Natural killer cell (primary cell): ENCODE measurements around the gene IL27RA. TPM values are rescaled to one million over a fixed set of nuclear protein-coding genes. Genes with fewer than 3 reads are reported as not detected.
A peak's percentile ranks its signal among the peaks of the same experiment; 100 is the strongest.
"Not testable (repeated sequence)": the region's sequence is repeated elsewhere in the genome, so short reads cannot be mapped to it uniquely, and the experiment has no call there.

Source experiments
- ATAC-seq, 3 donors: fragments of 150-1000 bp in 2 of 3; fragments of 200-7000 bp in 1 of 3; cut with Tn5 transposase; 1 replicate in 1 of 3; 2 replicates in 2 of 3; pipeline ENCODE4 v1.10.0; 2021; ENCODE audit warnings: mild to moderate bottlenecking in 2 of 3, moderate library complexity in 2 of 3
- DNase-seq, 2 donors: peaks; one replicate each; pipeline versions ENCODE4 v3.0.0 to v3.0.0-alpha.2; 2013 to 2021; ENCODE audit warnings: mixed read lengths in 1 of 2
- H3K27ac ChIP-seq: one replicate; pipeline ENCODE4 v1.5.1; 2013; ENCODE audit warnings: mild to moderate bottlenecking, low read length
- H3K27me3 ChIP-seq: one replicate; pipeline ENCODE4 v1.6.1; 2013; ENCODE audit warnings: low read length; ENCODE audit not compliant: control insufficient read depth, insufficient read depth
- H3K36me3 ChIP-seq: one replicate; pipeline ENCODE4 v1.6.1; 2013; ENCODE audit warnings: low read length; ENCODE audit not compliant: control insufficient read depth, insufficient read depth
- H3K4me1 ChIP-seq: one replicate; pipeline ENCODE4 v1.6.1; 2013; ENCODE audit warnings: low read length; ENCODE audit not compliant: control insufficient read depth, insufficient read depth
- H3K4me3 ChIP-seq: one replicate; pipeline ENCODE4 v1.5.1; 2013; ENCODE audit warnings: low read length
- H3K9me3 ChIP-seq: one replicate; pipeline ENCODE4 v1.6.1; 2013; ENCODE audit warnings: low read length; ENCODE audit not compliant: control insufficient read depth, insufficient read depth
- H3K27ac Mint-ChIP-seq, 2 donors: one replicate each; pipeline ENCODE4 v1.8.0; 2022; ENCODE audit warnings: mild to moderate bottlenecking in 2 of 2, mixed read lengths in 2 of 2, moderate library complexity in 1 of 2
- H3K27me3 Mint-ChIP-seq, 2 donors: one replicate each; pipeline ENCODE4 v1.8.0; 2022; ENCODE audit warnings: low read depth in 2 of 2, mixed read lengths in 2 of 2
- H3K36me3 Mint-ChIP-seq: one replicate; pipeline ENCODE4 v1.8.0; 2022; ENCODE audit warnings: mixed read lengths
- H3K4me1 Mint-ChIP-seq, 2 donors: one replicate each; pipeline ENCODE4 v1.8.0; 2022; ENCODE audit warnings: mixed read lengths in 2 of 2
- H3K4me3 Mint-ChIP-seq: one replicate; pipeline ENCODE4 v1.8.0; 2022; ENCODE audit warnings: mild to moderate bottlenecking, moderate library complexity, mixed read lengths
- H3K9me3 Mint-ChIP-seq, 2 donors: one replicate each; pipeline ENCODE4 v1.8.0; 2022; ENCODE audit warnings: mixed read lengths in 2 of 2
- WGBS: methylation state at CpG from one replicate; pipeline ENCODE4 v1.1.7; 2013; ENCODE audit warnings: missing lambda C conversion rate; ENCODE audit not compliant: insufficient coverage; 5-methylcytosine and 5-hydroxymethylcytosine counted together
- intact Hi-C: fragments of 100-400 bp; cut with micrococcal nuclease; formaldehyde crosslinking; loops from one replicate; pipeline ENCODE4 v1.14.2; 2022
- total RNA-seq, 4 donors: library from RNA; stranded (reverse); fragments of 120-200 nt in 1 of 4; gene quantifications; one replicate each; pipeline versions ENCODE4 v1.2.3 to v1.2.4, GENCODE V29; 2013 to 2022
- TF ChIP-seq, protein P1 (sequence below): fragments of 200-600 bp; IDR thresholded peaks from one replicate; pipeline ENCODE4 v1.8.0; 2022; ENCODE audit warnings: antibody characterized with exemption

The IL27RA gene
- total RNA-seq, 3 donors from 2014 or later (not counting 1 experiment from before 2014, with no cell fraction given), result 38.4 to 61.1 (median 58.0) TPM

GRCh38 chr19:14028901-14029300, 2.7 kb upstream of the IL27RA start:
- H3K4me3 Mint-ChIP-seq, result no peak overlapping the region
- no peaks in the 10 kb centered on the region for H3K27me3 Mint-ChIP-seq
- H3K4me3 ChIP-seq, result no peak overlapping the region
- WGBS, result 84% methylated on average over 4 of the region's 4 CpGs
- H3K27ac ChIP-seq, result no peak overlapping the region
- intact Hi-C loops, result no loop called here
- H3K27ac Mint-ChIP-seq, result peak overlapping the region; percentile 11 to 51
- H3K4me1 ChIP-seq, result peaks cover 31% of the 10 kb centered on the region
- H3K27me3 ChIP-seq, result no peaks in the 10 kb centered on the region
- TF ChIP-seq, protein P1, sequence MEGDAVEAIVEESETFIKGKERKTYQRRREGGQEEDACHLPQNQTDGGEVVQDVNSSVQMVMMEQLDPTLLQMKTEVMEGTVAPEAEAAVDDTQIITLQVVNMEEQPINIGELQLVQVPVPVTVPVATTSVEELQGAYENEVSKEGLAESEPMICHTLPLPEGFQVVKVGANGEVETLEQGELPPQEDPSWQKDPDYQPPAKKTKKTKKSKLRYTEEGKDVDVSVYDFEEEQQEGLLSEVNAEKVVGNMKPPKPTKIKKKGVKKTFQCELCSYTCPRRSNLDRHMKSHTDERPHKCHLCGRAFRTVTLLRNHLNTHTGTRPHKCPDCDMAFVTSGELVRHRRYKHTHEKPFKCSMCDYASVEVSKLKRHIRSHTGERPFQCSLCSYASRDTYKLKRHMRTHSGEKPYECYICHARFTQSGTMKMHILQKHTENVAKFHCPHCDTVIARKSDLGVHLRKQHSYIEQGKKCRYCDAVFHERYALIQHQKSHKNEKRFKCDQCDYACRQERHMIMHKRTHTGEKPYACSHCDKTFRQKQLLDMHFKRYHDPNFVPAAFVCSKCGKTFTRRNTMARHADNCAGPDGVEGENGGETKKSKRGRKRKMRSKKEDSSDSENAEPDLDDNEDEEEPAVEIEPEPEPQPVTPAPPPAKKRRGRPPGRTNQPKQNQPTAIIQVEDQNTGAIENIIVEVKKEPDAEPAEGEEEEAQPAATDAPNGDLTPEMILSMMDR, result no peak
- H3K36me3 Mint-ChIP-seq, result no peaks in the 10 kb centered on the region
- no peak for DNase-seq
- no peaks in the 10 kb centered on the region for H3K36me3 ChIP-seq
- H3K4me1 Mint-ChIP-seq, result peaks cover 13 to 39% of the 10 kb centered on the region in 2 donors
- no peaks in the 10 kb centered on the region for H3K9me3 Mint-ChIP-seq
- no peaks in the 10 kb centered on the region for H3K9me3 ChIP-seq
- no peak for ATAC-seq

GRCh38 chr19:14030997-14031718, 404 bp upstream of the IL27RA start:
- Mint-ChIP-seq H3K36me3 (no peaks in the 10 kb centered on the region), H3K27ac (peak overlapping the region; percentile 92 to 93), H3K4me1 (peaks cover 20 to 48% of the 10 kb centered on the region in 2 donors), H3K4me3 (peak overlapping the region; percentile 95), H3K9me3 (no peaks in the 10 kb centered on the region), H3K27me3 (no peaks in the 10 kb centered on the region)
- Histone ChIP-seq H3K4me3 (peak overlapping the region; percentile 96), H3K4me1 (peaks cover 40% of the 10 kb centered on the region), H3K27me3 (no peaks in the 10 kb centered on the region), H3K36me3 (peaks cover 3% of the 10 kb centered on the region), H3K9me3 (no peaks in the 10 kb centered on the region), H3K27ac (peak overlapping the region; percentile 99)
- 25% methylated on average over 12 of the region's 20 CpGs for WGBS
- TF ChIP-seq, protein P1, result no peak
- DNase-seq (peak in 1 of 2 donors; percentile 29), ATAC-seq (no peak)
- intact Hi-C loops, result loop anchor here (5.0 kb wide), 1 partner anchor 44 kb away; no protein-coding TSS in a partner anchor

DNA sequence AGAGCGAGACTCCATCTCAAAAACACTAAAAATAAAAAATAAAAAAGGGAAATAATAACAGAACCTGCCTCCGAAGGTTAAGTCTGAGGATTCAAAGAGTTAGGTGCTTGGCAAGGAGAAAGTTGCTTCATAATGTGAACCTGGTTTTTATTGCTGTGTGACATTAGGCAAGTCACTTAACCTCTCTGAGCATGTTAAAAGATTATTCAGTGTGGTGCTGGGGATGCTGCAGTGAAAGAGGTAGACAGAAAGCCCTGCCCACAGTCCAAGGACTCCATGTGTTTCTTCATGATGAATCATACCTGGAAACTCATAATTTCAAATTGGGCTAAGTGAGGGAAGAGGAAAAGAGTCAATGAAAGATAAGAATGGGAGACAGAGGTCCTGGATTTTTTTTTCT, 2.4 kb downstream of the IL27RA start:
- no peak overlapping the region for H3K4me3 ChIP-seq
- H3K27me3 ChIP-seq, result no peaks in the 10 kb centered on the region
- no peaks in the 10 kb centered on the region for H3K36me3 Mint-ChIP-seq
- WGBS, result 95% methylated on average over 1 of the region's 2 CpGs
- H3K4me1 ChIP-seq, result peaks cover 40% of the 10 kb centered on the region
- no peaks in the 10 kb centered on the region for H3K27me3 Mint-ChIP-seq
- H3K36me3 ChIP-seq, result peaks cover 12% of the 10 kb centered on the region
- TF ChIP-seq, protein P1, result no peak
- H3K4me3 Mint-ChIP-seq, result peak overlapping the region; percentile 70
- H3K27ac Mint-ChIP-seq, result peak overlapping the region; percentile 75 to 80
- H3K27ac ChIP-seq, result peak overlapping the region; percentile 19
- DNase-seq, result no peak
- H3K9me3 ChIP-seq, result no peaks in the 10 kb centered on the region
- intact Hi-C loops, result loop anchor here (2.0 to 5.0 kb wide), 2 partner anchors 47 to 153 kb away; no protein-coding TSS in a partner anchor
- H3K4me1 Mint-ChIP-seq, result peaks cover 23 to 57% of the 10 kb centered on the region in 2 donors
- no peaks in the 10 kb centered on the region for H3K9me3 Mint-ChIP-seq
- no peak for ATAC-seq

GRCh38 chr19:14035159-14035558, 3.6 kb downstream of the IL27RA start:
- WGBS, result 95% methylated on average over 12 of the region's 12 CpGs
- not testable (repeated sequence) for H3K36me3 Mint-ChIP-seq
- peak overlapping the region in 1 of 2 donors; percentile 34 for H3K27ac Mint-ChIP-seq

More at GRCh38 chr19:14035159-14035558, 3.6 kb downstream of the IL27RA start:
- H3K9me3 ChIP-seq, ATAC-seq, DNase-seq, H3K27ac ChIP-seq, H3K4me3 Mint-ChIP-seq, intact Hi-C loops, H3K27me3 ChIP-seq, H3K27me3 Mint-ChIP-seq, H3K4me3 ChIP-seq, H3K9me3 Mint-ChIP-seq: not testable (repeated sequence)
- Histone ChIP-seq H3K4me1 (peaks cover 40% of the 10 kb centered on the region), H3K36me3 (peaks cover 23% of the 10 kb centered on the region)
- H3K4me1 Mint-ChIP-seq, result peaks cover 23 to 56% of the 10 kb centered on the region in 2 donors
